HG02840 (cell line): ENCODE results near the gene POLR3GL.

ENCODE experiments used
- ATAC-seq: cut with Tn5 transposase; IDR thresholded peaks from one replicate; pipeline ENCODE4 v1.9.1; 2021; ENCODE audit warnings: mild to moderate bottlenecking, moderate library complexity, moderate number of reproducible peaks; ENCODE audit not compliant: unreplicated experiment, low FRiP score

Gene POLR3GL

DNA sequence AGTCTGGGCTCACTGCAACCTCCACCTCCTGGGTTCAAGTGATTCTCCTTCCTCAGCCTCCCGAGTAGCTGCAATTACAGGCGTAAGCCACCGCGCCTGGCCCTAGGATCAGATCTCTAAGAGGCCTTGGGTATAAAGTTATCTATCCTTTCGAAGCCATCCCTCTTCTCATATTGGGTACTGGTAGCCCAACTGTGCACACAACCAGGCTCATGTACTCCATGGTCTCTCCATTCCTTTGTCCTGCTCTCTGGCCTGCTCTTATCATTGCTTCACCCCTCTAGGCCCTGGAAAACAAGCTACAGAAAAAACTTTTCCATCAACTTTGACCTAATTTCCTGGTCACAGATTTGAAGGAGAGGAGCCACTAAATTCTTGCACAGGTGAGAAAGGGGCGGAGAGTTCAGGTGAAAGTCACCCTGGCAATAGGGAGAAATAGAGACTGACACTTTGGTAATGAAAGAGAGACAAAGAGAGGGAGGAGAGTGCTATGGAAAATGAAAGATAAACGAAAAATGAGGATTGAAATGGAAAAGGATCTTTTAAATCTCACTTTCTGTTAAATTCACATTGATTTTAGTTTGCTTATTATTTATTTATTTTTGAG, 25.9 kb downstream of the POLR3GL start:
- no peak for ATAC-seq

DNA sequence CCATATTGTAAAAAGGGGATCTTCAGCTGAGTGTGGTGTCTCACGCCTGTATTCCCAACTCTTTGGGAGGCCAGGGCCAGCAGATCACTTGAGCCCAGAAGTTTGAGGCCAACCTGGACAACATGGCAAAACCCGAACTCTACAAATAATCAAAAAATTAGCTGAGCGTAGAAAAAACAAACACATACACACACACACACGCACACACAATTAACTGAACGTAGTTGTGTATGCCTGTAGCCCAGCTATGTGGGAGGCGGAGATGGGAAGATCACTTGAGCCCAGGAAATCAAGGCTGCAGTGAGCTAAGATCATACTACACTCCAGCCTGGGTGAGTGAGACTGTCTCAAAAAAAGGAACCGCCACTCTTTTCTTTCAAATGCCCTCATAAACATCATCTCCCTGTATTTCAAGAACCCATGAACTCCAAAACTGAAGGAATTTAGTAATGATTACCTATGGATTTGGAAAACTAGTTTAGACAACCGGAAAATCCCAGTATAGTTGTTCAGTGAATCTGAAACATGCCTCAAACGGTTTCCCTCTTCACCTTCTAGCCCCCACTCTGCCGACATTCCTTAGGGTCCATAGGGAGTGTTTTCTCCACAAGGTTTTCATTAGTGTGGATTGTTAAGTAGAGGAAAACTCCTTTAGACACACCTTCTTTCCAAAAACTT, 27.4 kb downstream of the POLR3GL start:
- ATAC-seq: no peak

DNA sequence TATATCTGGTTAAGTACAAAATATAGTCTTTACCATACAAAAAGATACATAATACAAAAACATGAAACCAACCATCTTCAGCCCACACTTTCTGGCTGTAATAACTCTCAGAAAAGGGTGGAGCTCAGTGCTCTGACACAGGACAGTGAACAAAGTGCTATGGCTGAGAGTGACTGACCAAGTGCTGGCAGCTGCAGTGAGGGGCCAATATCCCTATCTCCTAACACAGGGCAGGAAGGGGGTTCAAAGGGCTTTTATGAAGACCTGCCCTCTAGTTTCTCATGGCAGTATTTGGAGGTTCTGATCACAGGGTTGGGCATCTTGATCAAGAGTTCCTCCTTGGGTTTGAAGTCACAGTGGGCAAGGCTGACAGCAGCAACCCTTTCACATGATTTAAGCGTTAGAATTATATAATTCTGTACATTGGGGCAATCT, 28.0 kb downstream of the POLR3GL start:
- no peak for ATAC-seq

DNA sequence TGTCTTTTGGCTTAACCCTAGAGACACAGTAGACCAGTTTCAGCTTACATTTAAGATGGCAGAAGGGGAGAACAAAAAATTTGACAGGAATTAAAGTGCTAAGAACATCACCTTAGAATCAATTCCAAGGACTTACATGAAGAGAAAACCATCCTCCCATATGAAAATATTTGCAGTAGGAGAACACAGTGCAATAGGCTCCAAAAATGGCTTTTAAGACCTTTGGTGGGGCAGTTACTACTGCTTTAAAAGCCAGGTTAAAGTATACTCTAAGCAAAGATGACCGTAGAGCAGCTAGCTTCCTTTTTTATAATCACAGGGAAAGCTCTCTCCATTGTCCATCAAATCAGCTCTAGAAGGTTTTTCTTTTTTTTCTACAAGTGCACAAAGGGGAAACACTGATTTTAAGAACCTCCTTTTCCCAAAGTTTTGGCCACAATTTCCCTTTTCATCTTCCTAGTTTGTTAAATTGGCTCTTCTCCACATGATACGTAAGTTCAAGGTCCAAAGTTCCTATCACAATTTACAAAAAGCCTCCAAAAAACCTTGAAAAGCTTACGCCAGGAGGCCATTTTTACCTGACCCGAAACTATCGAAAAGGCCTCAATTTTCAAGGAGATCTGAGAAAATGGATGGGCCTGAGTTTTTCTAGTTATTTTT, 28.6 kb downstream of the POLR3GL start:
- no peak for ATAC-seq

DNA sequence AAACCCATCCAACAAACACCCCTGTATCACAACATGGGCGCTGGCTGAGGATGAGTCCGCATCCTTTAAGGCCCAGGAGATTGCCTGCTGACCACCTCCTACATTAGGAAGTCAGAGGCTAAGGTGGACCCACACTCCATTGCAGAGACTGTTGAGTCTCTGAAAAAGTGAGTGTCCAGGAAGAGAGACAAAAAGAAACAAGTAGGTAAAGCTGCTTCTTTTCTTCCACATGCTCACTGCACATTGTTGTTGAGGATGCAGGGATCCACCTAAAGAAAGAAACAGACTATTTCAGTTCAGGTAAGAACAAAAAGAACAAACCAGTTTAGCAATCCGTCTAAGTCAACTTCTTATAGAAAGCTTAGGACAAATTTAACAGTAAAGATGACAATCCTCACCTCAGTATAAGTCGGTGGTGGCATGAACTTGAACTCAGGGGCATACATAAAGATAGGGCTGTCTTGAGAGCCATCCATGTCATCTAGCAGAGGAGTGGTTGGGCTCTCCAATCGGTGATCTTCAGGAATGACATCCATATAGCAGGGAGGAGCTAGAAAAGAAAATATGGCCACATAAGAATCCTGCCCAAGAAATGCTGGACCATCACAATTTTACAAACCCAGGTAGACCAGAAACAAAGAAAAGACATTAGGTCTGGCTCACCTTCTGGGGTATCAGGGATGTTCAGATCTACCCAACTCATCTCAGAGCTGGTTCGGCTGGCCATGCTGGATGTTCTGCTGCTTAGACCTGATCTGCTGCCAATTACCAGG, 29.3 kb downstream of the POLR3GL start:
- no peak for ATAC-seq

DNA sequence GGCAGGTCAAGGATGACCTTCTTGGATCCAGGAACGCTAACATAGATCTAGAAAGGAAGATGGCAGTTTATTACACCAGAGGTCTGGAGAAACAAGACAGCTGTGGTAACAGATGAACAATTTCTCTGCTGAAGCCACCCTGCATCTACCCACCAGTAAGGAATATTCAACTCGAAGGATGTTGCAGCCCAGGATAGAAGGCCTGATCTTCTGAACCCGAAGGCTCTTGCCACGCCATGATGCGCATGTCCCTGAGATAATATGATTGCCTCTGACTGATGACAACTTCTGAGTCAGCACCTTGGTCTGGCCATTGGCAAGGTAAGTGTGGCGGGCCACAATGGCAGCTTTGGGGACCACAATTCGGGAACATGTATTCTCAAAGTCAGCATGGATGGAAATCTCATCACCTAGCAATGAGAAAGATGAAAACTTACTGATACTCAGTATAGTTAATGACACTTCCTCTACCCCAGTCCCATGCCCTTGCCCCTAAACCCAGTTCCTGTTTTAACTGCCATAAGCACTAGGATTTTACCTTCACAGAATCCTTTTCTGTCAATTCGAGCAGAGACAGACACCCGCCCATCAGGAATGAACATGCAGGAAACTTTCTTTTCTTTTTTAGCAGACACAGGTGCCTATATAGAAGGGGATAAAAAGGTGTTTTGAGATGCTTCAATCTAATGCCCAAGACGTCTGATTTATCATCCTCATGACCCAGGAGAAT, 30.1 kb downstream of the POLR3GL start:
- no peak for ATAC-seq

DNA sequence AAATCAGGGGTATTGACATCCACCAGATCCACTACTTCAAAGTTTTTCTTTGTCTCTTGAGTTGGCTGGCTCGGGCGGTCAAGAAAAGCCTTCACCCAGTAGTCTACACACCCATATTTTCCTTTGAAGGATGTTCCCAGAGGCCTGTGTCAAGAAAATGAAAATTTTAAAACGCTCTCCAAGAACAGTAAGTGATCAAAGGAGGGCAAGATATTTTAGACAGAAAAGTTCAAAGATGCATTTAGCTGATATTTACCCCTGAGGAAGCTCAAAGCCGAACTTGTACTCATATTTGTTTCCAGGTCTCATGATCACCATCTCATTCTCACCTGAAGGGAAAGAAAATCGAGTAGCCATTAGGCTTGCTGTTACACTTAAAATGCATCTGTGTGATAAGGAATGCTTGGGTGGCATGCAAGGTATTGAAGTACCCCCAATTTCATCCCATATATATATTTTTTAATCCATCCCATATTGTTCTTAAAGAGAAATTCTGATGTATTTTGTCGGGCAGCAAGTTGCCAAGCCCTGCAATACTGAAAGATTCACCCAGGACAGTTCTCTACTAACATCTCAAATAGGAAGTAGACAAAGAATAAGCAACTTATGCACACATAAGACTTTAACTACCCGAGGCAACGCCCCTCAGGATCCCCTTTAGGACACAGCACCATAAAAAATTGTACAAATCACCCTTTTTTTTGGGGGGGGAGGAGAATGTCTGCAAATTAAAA, 30.8 kb downstream of the POLR3GL start:
- ATAC-seq: no peak

DNA sequence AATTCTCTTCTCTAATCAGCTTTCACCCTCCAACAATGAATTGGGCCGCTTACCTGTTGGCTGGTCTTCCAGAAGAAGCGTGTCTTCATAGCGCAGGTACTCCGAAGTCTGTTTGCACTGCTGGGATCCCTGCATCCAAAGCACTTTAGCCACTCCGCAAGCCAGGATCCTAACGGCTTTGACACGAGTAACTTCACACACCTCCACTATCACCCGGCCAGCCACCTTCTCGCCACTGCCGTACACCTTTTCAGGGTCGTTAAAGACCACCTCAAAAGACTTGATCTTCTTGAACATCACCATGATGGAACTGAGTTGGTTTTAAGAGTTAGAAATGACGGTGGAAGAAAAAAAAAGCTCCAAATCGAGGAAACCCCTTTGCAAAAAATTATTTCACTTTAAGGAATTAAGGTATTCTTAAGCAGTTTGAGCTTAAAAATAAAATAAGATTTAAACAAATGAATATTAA, 31.5 kb downstream of the POLR3GL start:
- ATAC-seq: no peak

DNA sequence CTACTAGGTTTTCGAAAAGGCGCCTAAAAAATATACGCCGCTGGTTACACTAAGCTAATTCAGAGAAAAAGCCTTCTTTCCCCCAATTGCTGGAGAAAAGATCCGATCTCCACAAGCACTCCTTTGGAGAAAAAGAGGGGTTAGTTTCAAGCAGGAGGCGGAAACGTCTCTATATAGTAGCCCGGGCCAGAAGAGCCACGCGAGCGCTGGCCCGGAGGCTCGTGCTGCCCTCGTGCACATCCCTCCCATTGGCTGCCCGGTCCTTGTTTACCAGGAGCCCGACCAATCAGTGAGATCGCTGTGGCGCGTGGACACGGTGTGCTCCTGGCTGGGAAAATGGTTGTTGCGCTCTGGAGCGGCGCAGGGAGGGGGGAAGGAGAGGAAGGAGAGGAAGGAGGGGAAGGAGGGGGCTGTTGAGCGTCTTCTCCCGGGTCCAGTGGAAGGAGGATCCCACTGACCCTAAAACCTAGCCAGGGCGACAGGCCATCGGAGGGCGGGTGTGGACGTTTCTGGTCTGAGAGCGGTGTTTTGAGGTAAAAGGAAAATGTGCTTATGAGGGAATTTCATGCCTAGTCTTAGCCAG, 32.0 kb downstream of the POLR3GL start, which contains the start of gene TXNIP:
Gene TXNIP (minus strand): TSS at position 147 of the 583 bp plus-strand sequence. CDS start 313 bp downstream, outside the sequence.
- ATAC-seq: peak; percentile 69

DNA sequence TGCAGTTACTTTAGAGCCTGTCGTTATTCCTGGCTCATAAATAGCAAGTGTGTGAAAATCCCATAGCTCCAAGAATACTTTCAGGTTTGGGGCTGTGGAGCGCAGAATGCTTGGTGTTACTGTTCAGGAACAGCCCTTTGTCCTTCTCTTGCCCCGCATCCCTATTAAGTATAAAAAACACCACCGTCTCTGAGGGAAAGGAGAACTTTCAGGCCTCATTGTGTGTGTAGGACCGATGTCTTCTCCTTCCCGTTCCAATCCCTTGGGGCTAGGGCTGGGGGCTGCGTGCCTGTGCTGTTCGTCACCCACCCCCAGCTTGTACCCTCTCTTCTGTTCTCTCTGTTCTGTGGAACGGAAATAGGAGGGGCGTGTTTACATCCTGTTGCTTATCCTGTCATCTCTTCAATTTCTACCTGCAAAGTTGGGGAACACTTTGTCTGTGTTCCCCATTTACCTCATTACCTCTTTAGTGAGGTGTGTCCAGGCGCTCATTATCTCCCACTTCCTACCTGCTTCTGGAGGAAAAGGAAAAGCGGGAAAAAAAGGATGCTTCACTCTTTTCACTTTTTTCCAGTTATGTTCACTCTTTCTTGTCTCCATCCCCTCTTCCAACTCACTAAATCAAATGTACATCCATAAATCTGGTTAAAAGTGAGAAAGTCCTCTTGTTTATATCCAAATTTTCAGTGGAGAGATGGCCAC, 32.7 kb downstream of the POLR3GL start:
- no peak for ATAC-seq

DNA sequence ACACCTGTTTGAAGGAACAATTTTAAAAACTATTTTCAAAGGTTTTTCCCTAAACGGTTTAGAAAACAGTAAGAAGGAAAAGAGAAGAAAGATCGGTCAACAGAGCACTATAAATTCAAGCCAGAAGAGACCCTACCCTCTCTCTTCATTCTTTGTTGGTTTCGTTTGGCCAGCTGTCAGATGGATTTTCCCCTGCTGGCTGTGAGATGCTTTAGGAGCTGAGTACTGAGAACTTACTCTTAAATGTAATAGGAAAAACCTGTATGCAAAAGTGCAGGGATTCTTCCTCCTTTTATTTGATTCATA, 33.2 kb downstream of the POLR3GL start:
- ATAC-seq: no peak

DNA sequence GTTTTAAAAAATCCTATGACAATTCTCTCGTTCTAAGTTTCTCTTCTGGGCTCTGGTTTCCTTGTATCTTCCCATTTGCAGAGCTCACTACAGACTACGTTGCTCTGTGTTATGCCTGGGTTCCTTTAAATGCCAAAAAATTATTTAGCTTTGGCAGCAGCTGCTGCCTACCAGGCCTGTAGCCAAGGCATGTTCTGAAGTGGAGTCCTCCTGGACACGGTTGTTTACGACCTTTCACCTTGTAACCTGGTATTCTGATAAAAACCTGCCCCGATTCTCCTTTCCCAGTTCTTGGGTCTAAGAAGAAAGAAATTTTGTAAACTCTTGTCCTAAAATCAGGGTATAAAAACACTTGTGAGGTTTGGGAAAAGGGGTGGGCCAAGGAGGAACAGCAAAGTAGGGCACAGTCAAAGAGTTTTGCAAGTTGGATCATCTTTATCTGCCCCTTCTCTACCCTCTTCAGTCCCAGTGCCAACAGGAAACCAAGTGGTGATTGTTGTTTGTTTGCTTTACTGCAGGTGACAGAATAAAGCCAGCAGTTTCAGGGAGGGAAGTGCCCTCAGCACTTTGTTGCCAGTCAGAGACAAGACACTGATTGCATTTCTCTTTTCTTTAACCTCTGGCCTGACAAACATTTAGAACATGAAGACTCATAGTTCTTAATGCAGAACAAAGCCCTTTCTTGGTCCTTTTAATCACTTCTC, 35.0 kb downstream of the POLR3GL start:
- no peak for ATAC-seq

DNA sequence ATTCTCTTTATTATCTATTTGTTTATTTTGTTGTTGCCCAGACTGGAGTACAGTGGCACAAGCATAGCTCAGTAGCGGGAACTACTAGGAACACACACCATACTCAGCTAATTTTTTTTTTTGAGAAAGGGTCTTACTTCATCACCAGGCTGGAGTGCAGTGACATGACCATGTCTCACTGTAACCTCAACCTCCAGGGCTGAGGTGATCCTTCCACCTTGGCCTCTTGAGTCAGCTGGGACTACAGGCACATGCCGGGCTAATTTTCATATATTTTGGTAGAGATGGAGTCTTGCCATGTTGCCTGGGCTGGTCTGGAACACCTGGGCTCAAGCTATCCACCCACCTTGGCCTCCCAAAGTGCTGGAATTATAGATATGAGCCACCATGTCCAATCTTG, 37.2 kb downstream of the POLR3GL start:
- ATAC-seq: no peak

DNA sequence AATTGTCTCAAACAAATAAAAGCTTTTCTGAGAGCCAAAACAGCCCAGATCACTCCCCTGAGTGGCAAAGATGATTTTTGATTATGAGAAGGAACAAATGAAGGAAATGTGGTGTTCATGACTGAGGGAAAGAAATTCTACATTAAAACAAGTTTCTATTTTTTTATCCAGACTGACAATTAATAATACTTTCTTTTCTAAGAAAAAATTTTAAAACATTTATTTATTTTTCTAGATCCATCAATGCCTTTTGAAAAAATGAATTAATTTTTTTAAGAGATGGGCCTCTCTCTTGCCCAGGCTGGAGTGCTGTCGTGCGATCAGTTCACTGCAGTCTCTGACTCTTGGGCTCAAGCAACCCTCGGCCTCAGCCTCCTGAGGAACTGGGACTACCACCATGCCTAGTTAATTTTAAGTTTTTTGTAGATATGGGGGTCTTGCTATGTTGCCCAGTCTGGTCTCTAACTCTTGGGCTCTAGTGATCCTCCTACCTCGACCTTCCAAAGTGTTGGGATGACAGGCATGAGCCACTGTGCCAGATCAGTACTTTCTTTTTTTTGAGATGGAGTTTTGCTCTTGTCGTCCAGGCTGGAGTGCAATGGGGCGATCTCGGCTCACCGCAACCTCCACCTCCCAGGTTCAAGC, 43.1 kb downstream of the POLR3GL start:
- no peak for ATAC-seq

DNA sequence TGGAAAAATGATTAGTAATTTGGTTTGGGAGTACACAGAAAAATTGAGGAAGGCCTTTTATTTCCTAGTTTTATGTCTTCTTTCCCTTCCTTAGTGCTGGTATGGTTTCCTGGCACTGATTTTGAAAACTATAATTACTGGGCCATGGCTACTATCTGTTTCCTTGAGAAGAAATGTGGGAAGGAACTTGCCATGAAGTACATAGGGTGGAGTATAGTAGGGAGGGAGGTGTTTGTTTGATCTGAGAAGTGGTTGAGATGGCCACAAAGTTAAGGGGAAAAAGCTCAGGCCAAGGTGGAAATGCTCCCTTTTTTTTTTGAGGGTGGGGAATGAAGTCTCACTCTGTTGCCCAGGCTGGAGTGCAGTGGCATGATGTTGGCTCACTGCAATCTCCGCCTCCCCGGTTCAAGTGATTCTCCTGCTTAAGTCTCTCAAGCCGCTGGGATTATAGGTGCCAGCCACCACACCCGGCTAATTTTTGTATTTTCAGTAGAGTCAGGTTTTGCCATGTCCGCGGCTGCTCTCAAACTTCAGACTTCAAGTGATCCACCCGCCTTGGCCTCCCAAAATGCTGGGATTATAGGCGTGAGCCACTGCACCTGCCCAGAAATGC, 45.7 kb downstream of the POLR3GL start:
- ATAC-seq: no peak

DNA sequence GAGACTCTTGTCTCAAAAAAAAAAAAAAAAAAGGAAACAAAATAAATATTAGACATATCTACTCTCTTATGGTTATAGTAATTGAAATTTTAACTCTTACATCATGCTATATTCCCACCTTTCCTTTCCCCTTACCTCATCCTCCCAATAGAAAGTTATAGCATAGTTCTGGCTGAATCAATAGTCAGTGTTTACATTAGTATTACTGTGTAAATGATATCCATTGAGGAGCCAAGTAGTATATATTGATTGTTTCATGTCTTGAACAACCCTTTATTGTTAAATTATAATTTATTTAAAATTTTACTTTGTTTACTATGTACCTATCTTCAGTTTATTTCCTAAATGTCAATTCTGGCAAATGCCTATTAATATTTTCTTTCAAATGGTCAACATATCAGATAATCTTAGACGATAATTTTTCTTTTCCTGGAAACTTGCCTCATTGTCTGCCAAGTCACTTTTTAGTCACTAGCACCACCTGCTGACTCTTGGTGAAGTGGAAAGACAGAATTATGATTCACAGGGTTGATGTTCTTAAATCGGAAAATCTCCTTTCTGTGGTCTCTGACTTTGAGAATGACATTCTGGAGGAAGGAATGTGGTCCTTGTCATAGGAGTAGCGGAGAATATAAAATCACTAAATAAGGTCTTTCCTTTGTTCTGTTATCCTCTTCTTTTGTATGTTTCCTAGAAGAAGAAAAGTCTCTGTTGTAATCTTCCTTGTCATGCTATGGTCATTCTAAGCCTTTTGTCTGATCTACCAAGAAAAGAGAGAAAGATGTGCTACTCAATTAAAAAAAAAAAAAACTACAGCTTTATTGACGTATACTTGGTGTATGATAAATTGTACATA, 48.4 kb downstream of the POLR3GL start:
- no peak for ATAC-seq
